SK-N-MC (cell line): ENCODE data around the gene FAT1.

Experiments
- EZH2 ChIP-seq: fragments of 200-600 bp; sonication (generic); IDR thresholded peaks from one replicate; pipeline ENCODE4 v1.6.1; 2017; ENCODE audit warnings: antibody characterized with exemption
- POLR2AphosphoS5 ChIP-seq: IDR thresholded peaks from 2 replicates; pipeline ENCODE4 v1.6.1; 2012; ENCODE audit warnings: mild to moderate bottlenecking, low read depth, low read length, borderline replicate concordance

- TF ChIP-seq POLR2AphosphoS5 (no peak), EZH2 (no peak)
Measured at GRCh38 chr4:186700746-186701145, 22.9 kb downstream of the FAT1 start.
